Raji (cell line): ENCODE data around the gene CPED1.

ENCODE experiments used
- POLR2A ChIP-seq: IDR thresholded peaks from 2 replicates; pipeline ENCODE4 v1.6.1; 2011; ENCODE audit warnings: low read depth, low read length, control low read depth; ENCODE audit not compliant: insufficient read depth

Gene CPED1

GRCh38 chr7:121261207-121261884 is 272.8 kb downstream of the CPED1 start:
- TF ChIP-seq POLR2A = no peak

GRCh38 chr7:121262221-121262620 is 273.7 kb downstream of the CPED1 start:
- no peak for TF ChIP-seq POLR2A

GRCh38 chr7:121262969-121263368 is 274.5 kb downstream of the CPED1 start:
- no peak for TF ChIP-seq POLR2A

GRCh38 chr7:121266307-121266894 is 277.9 kb downstream of the CPED1 start:
- TF ChIP-seq POLR2A = no peak

- no peak for TF ChIP-seq POLR2A
Observed at GRCh38 chr7:121267612-121268011, 279.1 kb downstream of the CPED1 start.

- no peak for TF ChIP-seq POLR2A
Observed at GRCh38 chr7:121269798-121270197, 281.3 kb downstream of the CPED1 start.

GRCh38 chr7:121271098-121271497 is 282.6 kb downstream of the CPED1 start:
- TF ChIP-seq POLR2A = no peak

- no peak for TF ChIP-seq POLR2A
Observed at GRCh38 chr7:121271916-121272315, 283.4 kb downstream of the CPED1 start.

- TF ChIP-seq POLR2A = no peak
Observed at GRCh38 chr7:121272676-121273075, 284.2 kb downstream of the CPED1 start.

- no peak for TF ChIP-seq POLR2A
Observed at GRCh38 chr7:121273467-121274167, 285.1 kb downstream of the CPED1 start.

GRCh38 chr7:121274467-121274866 is 286.0 kb downstream of the CPED1 start:
- no peak for TF ChIP-seq POLR2A

- TF ChIP-seq POLR2A = no peak
Observed at GRCh38 chr7:121275204-121275603, 286.7 kb downstream of the CPED1 start.

GRCh38 chr7:121276313-121276712 is 287.8 kb downstream of the CPED1 start:
- no peak for TF ChIP-seq POLR2A

- TF ChIP-seq POLR2A = no peak
Observed at GRCh38 chr7:121278120-121279021, 289.9 kb downstream of the CPED1 start.

- no peak for TF ChIP-seq POLR2A
Observed at GRCh38 chr7:121279060-121279620, 290.6 kb downstream of the CPED1 start.
